ENCODE data around the gene FOXO1. TPM values are rescaled to one million over a fixed set of nuclear protein-coding genes. Genes with fewer than 3 reads are reported as not detected.

Gene FOXO1
- 1.9 and 7.9 TPM in 2 replicates for total RNA-seq (ENCODE audit: low replicate concordance)

GRCh38 chr13:40666045-40666932 is at the start of gene FOXO1:
Gene FOXO1, minus strand, starts transcription at chr13:40666641. Its CDS starts 429 bp downstream, at chr13:40666212.

Other genes with a start within 250 kb of the FOXO1 start
- gene MRPS31, start 104.5 kb upstream of the FOXO1 start, total RNA-seq (ENCODE audit: low replicate concordance) = 6.9 and 10.5 TPM in 2 replicates
- 5.3 and 25.2 TPM in 2 replicates for gene SLC25A15, start 123.0 kb upstream of the FOXO1 start, total RNA-seq (ENCODE audit: low replicate concordance)

Data from smooth muscle cell of the coronary artery (primary cell).